Measurements from ENCODE around the gene C2orf92.

DNA sequence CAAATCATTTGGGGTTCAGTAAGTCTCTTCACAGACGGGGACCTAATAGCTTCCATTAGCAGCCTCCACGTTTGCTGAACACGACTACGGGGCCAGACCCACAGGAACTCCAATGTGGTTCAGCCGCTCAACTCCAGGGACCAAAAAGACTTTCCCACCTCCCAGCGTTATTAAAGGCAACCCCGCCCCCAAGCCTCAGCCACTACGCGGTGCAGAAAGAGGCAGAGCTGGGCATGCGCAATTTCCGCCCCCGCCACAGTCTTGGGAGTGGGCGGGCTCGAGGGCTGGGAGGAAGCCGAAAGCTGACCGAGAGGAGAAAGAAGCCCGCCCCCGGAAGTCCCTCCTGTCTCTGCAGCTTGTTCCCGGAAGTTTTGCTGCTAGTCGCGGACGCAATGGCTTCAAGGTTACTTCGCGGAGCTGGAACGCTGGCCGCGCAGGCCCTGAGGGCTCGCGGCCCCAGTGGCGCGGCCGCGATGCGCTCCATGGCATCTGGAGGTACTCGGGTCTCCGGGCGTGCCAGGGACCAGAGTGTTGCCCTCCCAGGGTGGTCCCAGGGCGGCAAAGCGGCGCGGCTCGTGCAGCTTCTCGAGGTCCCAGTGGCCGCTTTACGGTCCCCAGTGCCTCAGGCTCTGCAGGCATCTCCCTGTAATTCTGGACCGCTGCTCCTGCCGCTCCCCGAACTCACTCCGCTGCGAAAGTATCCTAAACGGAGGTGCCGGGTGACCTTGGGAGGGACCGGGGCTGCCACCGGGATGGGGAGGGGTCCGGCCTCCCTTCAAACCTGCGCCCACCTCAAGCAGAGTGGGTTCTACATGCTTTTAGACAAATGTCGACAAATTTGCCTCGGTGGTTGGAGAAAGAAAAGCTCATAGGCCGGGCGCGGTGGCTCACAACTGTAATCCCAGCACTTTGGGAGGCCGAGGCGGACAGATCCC is 23.6 kb upstream of the C2orf92 start, which contains the start of gene COX5B:
- TF ChIP-seq SUZ12 (IDR thresholded peaks at IDR 0.05; ENCODE audit: extremely low read depth, insufficient read depth, insufficient read length) (no peak), YY1 (IDR thresholded peaks at IDR 0.05; ENCODE audit: insufficient read depth, insufficient read length) (no peak), ZNF274 (IDR thresholded peaks at IDR 0.05; ENCODE audit: low read depth, low read length) (no peak)

All from NT2/D1 (cell line).